HepG2 (cell line): ENCODE data around the gene ENPP1. TPM values are rescaled to one million over a fixed set of nuclear protein-coding genes. Genes with fewer than 3 reads are reported as not detected.

Experiments used
- ATAC-seq: fragments of 200-7000 bp; cut with Tn5 transposase; 3 replicates; pipeline ENCODE4 v1.9.1; 2020; ENCODE audit warnings: mild to moderate bottlenecking, moderate library complexity
- BruUV-seq: library from RNA; stranded (reverse); fragments of 400-500 nt; replicated peaks from 2 replicates; lab custom pipeline; 2021; lab: Mats Ljungman, UMichigan
- CTCF ChIA-PET: fragments of 300-600 bp; formaldehyde crosslinking; extraction: SDS; loops from one replicate; lab custom pipeline; 2021; ENCODE audit warnings: low total read pairs, inconsistent platforms, low intra/inter-chr PET ratio; lab: Yijun Ruan, JAX
- POLR2A ChIA-PET: fragments of 350-600 bp; sonication (Branson Sonifier 250); formaldehyde crosslinking; loops from one replicate; lab custom pipeline; 2020; ENCODE audit warnings: antibody characterized with exemption, inconsistent platforms; lab: Yijun Ruan, JAX
- DNase-seq: peaks from one replicate; pipeline ENCODE4 v3.0.0-alpha.2; 2015; ENCODE audit warnings: low spot score
- FAIRE-seq: peaks from 3 replicates; lab custom pipeline; 2011; peaks lifted over from hg19 to GRCh38; lab: Jason Lieb, UNC
- H2AFZ ChIP-seq: one replicate; pipeline ENCODE4 v1.6.1; 2011; ENCODE audit warnings: low read length, inconsistent platforms
- H3K27ac ChIP-seq: fragments of 300-600 bp; 3 replicates; pipeline ENCODE4 v1.8.0; 2011; ENCODE audit warnings: mixed run types, mild to moderate bottlenecking, mixed read lengths, low read length, inconsistent platforms; ENCODE audit not compliant: insufficient read depth; ENCODE audit errors: extremely low read length
- H3K27me3 ChIP-seq, 2 experiments: fragments of 200-600 bp in 1 of 2; 2 replicates in 1 of 2; 3 replicates in 1 of 2; pipeline versions ENCODE4 v1.6.0 to v1.8.0; 2011; ENCODE audit warnings: low read length in 2 of 2, mild to moderate bottlenecking in 2 of 2, moderate library complexity in 2 of 2, inconsistent platforms in 1 of 2; ENCODE audit not compliant: insufficient read depth in 2 of 2, control insufficient read depth in 1 of 2
- H3K36me3 ChIP-seq, 2 experiments: fragments of 200-600 bp in 1 of 2; replicated peaks in 1 of 2; 2 replicates in 1 of 2; 3 replicates in 1 of 2; pipeline versions ENCODE4 v1.5.1 to v1.8.0; 2011; ENCODE audit warnings: low read length in 2 of 2, inconsistent platforms in 1 of 2; ENCODE audit not compliant: insufficient read depth in 2 of 2, control insufficient read depth in 1 of 2
- H3K4me1 ChIP-seq: 2 replicates; pipeline ENCODE4 v1.5.1; 2012; ENCODE audit warnings: low read length, inconsistent platforms; ENCODE audit not compliant: insufficient read depth
- H3K4me2 ChIP-seq: 2 replicates; pipeline ENCODE4 v1.6.0; 2011; ENCODE audit warnings: low read depth, low read length, inconsistent platforms
- H3K4me3 ChIP-seq, 3 experiments: fragments of 200-600 bp in 1 of 3; sonication (generic), shearing (Covaris generic) in 1 of 3; replicated peaks in 1 of 3; 2 replicates each; pipeline ENCODE4 v1.5.1; 2011 to 2016; ENCODE audit warnings: low read length in 3 of 3, inconsistent platforms in 2 of 3, low read depth in 2 of 3, mild to moderate bottlenecking in 2 of 3, control low read depth in 1 of 3, mixed read lengths in 1 of 3; ENCODE audit not compliant: insufficient read depth in 1 of 3
- H3K79me2 ChIP-seq: one replicate; pipeline ENCODE4 v1.6.1; 2011; ENCODE audit warnings: low read length, inconsistent platforms; ENCODE audit not compliant: insufficient read depth
- H3K9ac ChIP-seq: 2 replicates; pipeline ENCODE4 v1.6.0; 2011; ENCODE audit warnings: mild to moderate bottlenecking, low read depth, low read length, inconsistent platforms; ENCODE audit not compliant: insufficient read depth
- H3K9me3 ChIP-seq: 2 replicates; pipeline ENCODE4 v1.5.1; 2012; ENCODE audit warnings: mild to moderate bottlenecking, low read length
- H4K20me1 ChIP-seq: 2 replicates; pipeline ENCODE4 v1.6.0; 2011; ENCODE audit warnings: inconsistent platforms, mild to moderate bottlenecking, low read length, moderate library complexity; ENCODE audit not compliant: insufficient read depth
- GABPA ChIP-seq, 2 experiments: IDR thresholded peaks; 2 replicates each; pipeline ENCODE4 v1.6.1; 2011 to 2016; ENCODE audit warnings: low read depth in 2 of 2, low read length in 1 of 2, missing biosample characterization in 1 of 2, missing genetic modification characterization in 1 of 2
- HNRNPUL1 ChIP-seq: fragments of 200-400 bp; formaldehyde crosslinking; IDR thresholded peaks from 2 replicates; pipeline ENCODE4 v1.6.1; 2017; ENCODE audit warnings: low read depth, mild to moderate bottlenecking, low read length, moderate library complexity
- PTBP1 ChIP-seq: fragments of 200-400 bp; formaldehyde crosslinking; IDR thresholded peaks from 2 replicates; pipeline ENCODE4 v1.6.1; 2018; ENCODE audit warnings: low read length, low read depth; ENCODE audit not compliant: poor library complexity, severe bottlenecking
- RFXAP ChIP-seq: sonication (generic); formaldehyde crosslinking; IDR thresholded peaks from 2 replicates; pipeline ENCODE4 v1.4.0; 2020; ENCODE audit warnings: missing genetic modification reagents, borderline replicate concordance
- SMAD1 ChIP-seq: sonication (generic); formaldehyde crosslinking; IDR thresholded peaks from 2 replicates; pipeline ENCODE4 v1.4.0; 2020; ENCODE audit warnings: missing genetic modification reagents, low read depth, mild to moderate bottlenecking, borderline replicate concordance
- ZBTB8A ChIP-seq: sonication (generic); formaldehyde crosslinking; IDR thresholded peaks from 2 replicates; pipeline ENCODE4 v1.4.0; 2020; ENCODE audit warnings: mild to moderate bottlenecking, low read depth, missing genetic modification reagents, borderline replicate concordance
- ZHX1 ChIP-seq: sonication (generic); formaldehyde crosslinking; IDR thresholded peaks from 2 replicates; pipeline ENCODE4 v1.8.1; 2022; ENCODE audit warnings: low read depth, mild to moderate bottlenecking, missing genetic modification reagents
- ZNF383 ChIP-seq: sonication (generic); formaldehyde crosslinking; IDR thresholded peaks from 2 replicates; pipeline ENCODE4 v1.4.0; 2020; ENCODE audit warnings: missing genetic modification reagents, mild to moderate bottlenecking, borderline replicate concordance
- ZNF646 ChIP-seq: sonication (generic); formaldehyde crosslinking; IDR thresholded peaks from 2 replicates; pipeline ENCODE4 v1.9.0; 2021; ENCODE audit warnings: mild to moderate bottlenecking, missing genetic modification reagents
- ZNF747 ChIP-seq: sonication (generic); formaldehyde crosslinking; IDR thresholded peaks from 2 replicates; pipeline ENCODE4 v1.8.1; 2023; ENCODE audit warnings: missing genetic modification reagents, mild to moderate bottlenecking, borderline replicate concordance
- ZNF749 ChIP-seq: sonication (generic); formaldehyde crosslinking; IDR thresholded peaks from 2 replicates; pipeline ENCODE4 v1.8.0; 2022; ENCODE audit warnings: mild to moderate bottlenecking, missing genetic modification reagents, moderate library complexity, borderline replicate concordance
- WGBS: methylation state at CpG from one replicate; pipeline ENCODE4 v1.1.6; 2017; ENCODE audit warnings: low lambda C conversion rate; 5-methylcytosine and 5-hydroxymethylcytosine counted together
- in situ Hi-C: cut with HindIII; loops from 2 replicates; pipeline ENCODE4 v1.10.0; 2017; ENCODE audit warnings: low pct_unique_long_range_greater_than_20kb; ENCODE audit not compliant: extremely low pct_ligation_motif_present
- intact Hi-C: fragments of 100-400 bp; cut with micrococcal nuclease; formaldehyde crosslinking; loops from one replicate; pipeline ENCODE4 v1.10.0; 2022; ENCODE audit not compliant: unreplicated experiment
- polyA plus RNA-seq, 8 experiments: library from polyadenylated mRNA; depleted of rRNA in 3 of 8; stranded (reverse) in 7 of 8; unstranded in 1 of 8; fragments of >200 nt; fragmentation: Illumina TruSeq in 4 of 8; extraction: Trizol in 4 of 8; gene quantifications; 2 replicates each; pipeline versions ENCODE4 v1.2.1 to v1.2.3, GENCODE V29; 2011 to 2016; ENCODE audit warnings: low read depth in 4 of 8, missing spikeins in 1 of 8, mixed read lengths in 1 of 8; ENCODE audit not compliant: insufficient read depth in 1 of 8
- total RNA-seq, 5 experiments: library from RNA; depleted of rRNA; stranded (reverse); fragments of >200 nt; fragmentation: Illumina TruSeq; extraction: Trizol; gene quantifications; 2 replicates each; pipeline ENCODE4 v1.2.3, GENCODE V29; 2016; ENCODE audit warnings: low read depth in 1 of 5
- TF ChIP-seq, protein P1 (sequence below): sonication (generic); IDR thresholded peaks from 2 replicates; pipeline ENCODE4 v1.6.1; 2016; ENCODE audit warnings: low read depth, borderline replicate concordance

Gene ENPP1
- total and polyA plus RNA-seq, 2 of the 13 experiments (the other 11 are each of a cell fraction or from before 2014, with no cell fraction given), result 56.5 to 160 TPM

DNA sequence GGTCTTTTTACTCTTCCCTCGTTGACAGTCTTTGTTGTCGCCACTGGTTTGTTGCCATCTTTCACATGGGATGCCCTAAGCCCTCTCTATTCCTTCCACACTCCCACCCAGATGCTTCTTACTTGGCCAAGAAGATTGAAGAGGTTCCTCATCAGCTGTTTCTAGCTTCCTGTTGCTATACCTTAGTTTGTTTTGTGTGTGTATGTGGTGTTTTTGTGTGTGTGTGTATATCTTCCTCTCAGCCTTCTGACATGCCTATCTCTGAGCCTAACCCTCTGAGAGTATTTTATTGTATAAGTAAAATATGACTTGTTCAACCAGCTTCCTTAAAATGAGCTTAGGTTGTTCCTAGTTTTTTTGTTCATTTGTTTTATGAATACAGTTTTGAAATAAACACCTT is 35.9 kb downstream of the ENPP1 start:
- Histone ChIP-seq H3K9ac (peak overlapping the region; percentile 76; the same call in 1 of the 2 replicates), H2AFZ (no peak overlapping the region), H3K9me3 (no peaks in the 10 kb centered on the region), H3K4me2 (peak overlapping the region; percentile 97), H3K4me1 (peaks cover 93% of the 10 kb centered on the region), H3K36me3 (peaks cover 0 to 3% of the 10 kb centered on the region in 2 experiments; a peak in 2 of 5 replicates), H4K20me1 (peaks cover 29% of the 10 kb centered on the region; the same call in 1 of the 2 replicates), H3K27ac (peak overlapping the region; percentile 66), H3K4me3 (peak overlapping the region in 2 of 3 experiments; percentile 74 to 80; a peak in 2 of 6 replicates), H3K79me2 (peaks cover 83% of the 10 kb centered on the region), H3K27me3 (no peaks in the 10 kb centered on the region; a peak in 1 of 5 replicates)
- ChIA-PET CTCF (no interaction called here), POLR2A (interaction anchor here (0.7 to 2.7 kb wide), 19 partner anchors 10 to 216 kb away, joined by 3 to 41 read pairs (median 5); partner anchors contain the start of genes CCN2, ENPP1 and MED23)
- BruUV-seq, result no TSS peak
- FAIRE-seq (no peak), DNase-seq (no peak), ATAC-seq (no peak)
- in situ Hi-C loops, result no loop called here
- WGBS, result 92% methylated on average over 2 of the region's 2 CpGs
- intact Hi-C loops, result loop anchor here (1.0 kb wide), 2 partner anchors 7 to 52 kb away; no protein-coding TSS in a partner anchor
- TF ChIP-seq GABPA (IDR thresholded peaks at IDR 0.05; ENCODE audit: low read depth, low read length) (no peak), GABPA (CRISPR knock-in tag; IDR thresholded peaks at IDR 0.05; ENCODE audit: low read depth) (0 out of 2 replicates have a peak, but pooled peaks have one; percentile 13), ZNF383 (CRISPR knock-in tag) (0 out of 2 replicates have a peak, but pooled peaks have one; percentile 57), ZNF646 (peak; percentile 85; the same call in 1 of the 2 replicates), PTBP1 (no peak), ZNF747 (CRISPR knock-in tag) (0 out of 2 replicates have a peak, but pooled peaks have one; percentile 30), ZNF749 (CRISPR knock-in tag) (peak; percentile 6; the same call in 1 of the 2 replicates), ZHX1 (CRISPR knock-in tag) (0 out of 2 replicates have a peak, but pooled peaks have one; percentile 3), SMAD1 (CRISPR knock-in tag) (0 out of 2 replicates have a peak, but pooled peaks have one; percentile 31), RFXAP (CRISPR knock-in tag) (no peak), ZBTB8A (CRISPR knock-in tag) (0 out of 2 replicates have a peak, but pooled peaks have one; percentile 36), HNRNPUL1 (no peak)
- TF ChIP-seq, protein P1, sequence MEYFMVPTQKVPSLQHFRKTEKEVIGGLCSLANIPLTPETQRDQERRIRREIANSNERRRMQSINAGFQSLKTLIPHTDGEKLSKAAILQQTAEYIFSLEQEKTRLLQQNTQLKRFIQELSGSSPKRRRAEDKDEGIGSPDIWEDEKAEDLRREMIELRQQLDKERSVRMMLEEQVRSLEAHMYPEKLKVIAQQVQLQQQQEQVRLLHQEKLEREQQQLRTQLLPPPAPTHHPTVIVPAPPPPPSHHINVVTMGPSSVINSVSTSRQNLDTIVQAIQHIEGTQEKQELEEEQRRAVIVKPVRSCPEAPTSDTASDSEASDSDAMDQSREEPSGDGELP, result peak; percentile 80
